Fibroblast of lung (primary cell): ENCODE data around the gene STAT5A. TPM values are rescaled to one million over a fixed set of nuclear protein-coding genes. Genes with fewer than 3 reads are reported as not detected.

Experiments
- DNase-seq, 2 donors: peaks; one replicate each; pipeline versions ENCODE4 v3.0.0 to v3.0.0-alpha.2; 2010; ENCODE audit warnings: low read depth in 2 of 2
- H2AFZ ChIP-seq: 2 replicates; pipeline ENCODE4 v1.5.1; 2012; ENCODE audit warnings: low read length, control low read depth, inconsistent platforms
- H3K27ac ChIP-seq: 2 replicates; pipeline ENCODE4 v1.5.1; 2011; ENCODE audit warnings: low read length, control low read depth; ENCODE audit not compliant: insufficient read depth
- H3K27me3 ChIP-seq: 2 replicates; pipeline ENCODE4 v1.5.1; 2011; ENCODE audit warnings: mild to moderate bottlenecking, low read length; ENCODE audit not compliant: control insufficient read depth, insufficient read depth
- H3K36me3 ChIP-seq: 2 replicates; pipeline ENCODE4 v1.5.1; 2011; ENCODE audit warnings: low read length; ENCODE audit not compliant: control insufficient read depth, insufficient read depth
- H3K4me1 ChIP-seq: 2 replicates; pipeline ENCODE4 v1.5.1; 2011; ENCODE audit warnings: low read length; ENCODE audit not compliant: control insufficient read depth, insufficient read depth; ENCODE audit errors: extremely low read depth
- H3K4me2 ChIP-seq: 2 replicates; pipeline ENCODE4 v1.5.1; 2011; ENCODE audit warnings: low read length, control low read depth; ENCODE audit not compliant: insufficient read depth; ENCODE audit errors: extremely low read depth
- H3K4me3 ChIP-seq, 4 experiments: fragments of 200-600 bp in 1 of 4; sonication (generic) in 1 of 4; replicated peaks in 1 of 4; 2 replicates each; pipeline ENCODE4 v1.5.1; 2011 to 2016; ENCODE audit warnings: low read length in 4 of 4, low read depth in 3 of 4, mild to moderate bottlenecking in 3 of 4, control low read depth in 2 of 4, inconsistent platforms in 1 of 4, mixed read lengths in 1 of 4; ENCODE audit not compliant: insufficient read depth in 1 of 4; ENCODE audit errors: control extremely low read depth in 1 of 4
- H3K79me2 ChIP-seq: 2 replicates; pipeline ENCODE4 v1.5.1; 2012; ENCODE audit warnings: mild to moderate bottlenecking, low read length, inconsistent platforms; ENCODE audit not compliant: control insufficient read depth, insufficient read depth
- H3K9ac ChIP-seq: 2 replicates; pipeline ENCODE4 v1.5.1; 2011; ENCODE audit warnings: mild to moderate bottlenecking, low read length, control low read depth; ENCODE audit not compliant: insufficient read depth
- H3K9me3 ChIP-seq: 2 replicates; pipeline ENCODE4 v1.5.1; 2012; ENCODE audit warnings: low read depth, low read length; ENCODE audit not compliant: control insufficient read depth, insufficient read depth
- H4K20me1 ChIP-seq: 2 replicates; pipeline ENCODE4 v1.5.1; 2011; ENCODE audit warnings: low read length; ENCODE audit not compliant: control insufficient read depth, insufficient read depth; ENCODE audit errors: extremely low read depth
- EZH2 ChIP-seq: IDR thresholded peaks from 2 replicates; pipeline ENCODE4 v1.5.1; 2012; ENCODE audit warnings: low read length, control low read depth, mild to moderate bottlenecking; ENCODE audit errors: missing control alignments
- polyA plus RNA-seq, 2 donors: library from polyadenylated mRNA; depleted of rRNA in 1 of 2; stranded (reverse) in 1 of 2; unstranded in 1 of 2; fragments of >200 nt; gene quantifications; 2 replicates each; pipeline ENCODE4 v1.2.1, GENCODE V29; 2011 to 2012; ENCODE audit warnings: missing spikeins in 1 of 2
- total RNA-seq: library from RNA; depleted of rRNA; stranded (reverse); fragments of >200 nt; gene quantifications from 2 replicates; pipeline ENCODE4 v1.2.1, GENCODE V29; 2014
- TF ChIP-seq, protein P1 (sequence below), 2 donors: IDR thresholded peaks in 1 of 2; conservative IDR thresholded peaks in 1 of 2; 1 replicate in 1 of 2; 2 replicates in 1 of 2; pipeline ENCODE4 v1.5.1; 2011 to 2012; ENCODE audit warnings: low read length in 2 of 2, control low read depth in 1 of 2, inconsistent platforms in 1 of 2, low read depth in 1 of 2, mild to moderate bottlenecking in 1 of 2

Gene STAT5A
- total and polyA plus RNA-seq, 2 donors (not counting 1 experiment from before 2014, with no cell fraction given), result 6.9 to 28.4 TPM

- TF ChIP-seq, protein P1, sequence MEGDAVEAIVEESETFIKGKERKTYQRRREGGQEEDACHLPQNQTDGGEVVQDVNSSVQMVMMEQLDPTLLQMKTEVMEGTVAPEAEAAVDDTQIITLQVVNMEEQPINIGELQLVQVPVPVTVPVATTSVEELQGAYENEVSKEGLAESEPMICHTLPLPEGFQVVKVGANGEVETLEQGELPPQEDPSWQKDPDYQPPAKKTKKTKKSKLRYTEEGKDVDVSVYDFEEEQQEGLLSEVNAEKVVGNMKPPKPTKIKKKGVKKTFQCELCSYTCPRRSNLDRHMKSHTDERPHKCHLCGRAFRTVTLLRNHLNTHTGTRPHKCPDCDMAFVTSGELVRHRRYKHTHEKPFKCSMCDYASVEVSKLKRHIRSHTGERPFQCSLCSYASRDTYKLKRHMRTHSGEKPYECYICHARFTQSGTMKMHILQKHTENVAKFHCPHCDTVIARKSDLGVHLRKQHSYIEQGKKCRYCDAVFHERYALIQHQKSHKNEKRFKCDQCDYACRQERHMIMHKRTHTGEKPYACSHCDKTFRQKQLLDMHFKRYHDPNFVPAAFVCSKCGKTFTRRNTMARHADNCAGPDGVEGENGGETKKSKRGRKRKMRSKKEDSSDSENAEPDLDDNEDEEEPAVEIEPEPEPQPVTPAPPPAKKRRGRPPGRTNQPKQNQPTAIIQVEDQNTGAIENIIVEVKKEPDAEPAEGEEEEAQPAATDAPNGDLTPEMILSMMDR (conservative IDR thresholded peaks at IDR 0.05 in 1 of 2, IDR thresholded peaks at IDR 0.05 in 1 of 2; ENCODE audit: low read depth in 1 of 2, low read length in 2 of 2), result no peak
- peak overlapping the region; percentile 28 for H3K27ac ChIP-seq
- H3K36me3 ChIP-seq, result no peaks in the 10 kb centered on the region
- H2AFZ ChIP-seq, result peak overlapping the region; percentile 44
- no peaks in the 10 kb centered on the region for H4K20me1 ChIP-seq
- H3K9me3 ChIP-seq, result no peaks in the 10 kb centered on the region
- H3K4me1 ChIP-seq, result peaks cover 3% of the 10 kb centered on the region
- peak overlapping the region; percentile 89 for H3K4me2 ChIP-seq
- peak; percentile 55 to 56 for DNase-seq
- peak overlapping the region; percentile 70 to 78 (median 74) for H3K4me3 ChIP-seq
- H3K9ac ChIP-seq, result peak overlapping the region; percentile 71
- no peaks in the 10 kb centered on the region for H3K27me3 ChIP-seq
- H3K79me2 ChIP-seq, result peaks cover 11% of the 10 kb centered on the region
Measured at GRCh38 chr17:42275527-42276358, 12.6 kb upstream of the STAT5A start.

DNA sequence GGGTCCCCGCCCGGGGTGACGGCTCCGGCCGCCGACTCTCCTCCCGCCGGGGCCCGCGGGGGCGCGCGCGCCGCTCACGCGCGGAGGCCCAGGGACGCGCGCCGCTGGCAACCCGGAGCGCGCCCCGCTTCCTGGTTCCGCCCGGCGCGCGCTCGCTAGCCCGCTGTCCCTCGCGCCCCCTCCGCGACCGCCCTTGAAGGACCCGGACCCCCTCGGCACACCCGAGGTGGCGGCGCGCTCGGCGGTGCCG, 12.0 kb upstream of the STAT5A start, which contains the start of gene STAT5B:
Gene STAT5B, minus strand, starts transcription at position 33 of the 250 bp plus-strand sequence. CDS start 44,264 bp downstream, outside the sequence.
- no peaks in the 10 kb centered on the region for H4K20me1 ChIP-seq
- H3K4me2 ChIP-seq, result peak within 1 kb of the TSS; percentile 89
- H3K9me3 ChIP-seq, result no peaks in the 10 kb centered on the region
- peaks cover 3% of the 10 kb centered on the region for H3K4me1 ChIP-seq
- H3K4me3 ChIP-seq, result peak within 1 kb of the TSS; percentile 70 to 78 (median 74)
- TF ChIP-seq, protein P1 (conservative IDR thresholded peaks at IDR 0.05 in 1 of 2, IDR thresholded peaks at IDR 0.05 in 1 of 2; ENCODE audit: low read depth in 1 of 2, low read length in 2 of 2), result no peak
- TF ChIP-seq EZH2, result no peak
- no peaks in the 10 kb centered on the region for H3K27me3 ChIP-seq
- no peaks in the 10 kb centered on the region for H3K36me3 ChIP-seq
- peak; percentile 55 to 66 for DNase-seq
- peak within 1 kb of the TSS; percentile 64 for H2AFZ ChIP-seq
- peak within 1 kb of the TSS; percentile 29 for H3K27ac ChIP-seq
- peaks cover 10% of the 10 kb centered on the region for H3K79me2 ChIP-seq
- H3K9ac ChIP-seq, result peak within 1 kb of the TSS; percentile 72

GRCh38 chr17:42276609-42277341, 11.5 kb upstream of the STAT5A start:
- H3K9ac ChIP-seq, result peak overlapping the region; percentile 72
- peak overlapping the region; percentile 83 for H3K4me2 ChIP-seq
- no peaks in the 10 kb centered on the region for H3K9me3 ChIP-seq
- H3K27me3 ChIP-seq, result no peaks in the 10 kb centered on the region
- H2AFZ ChIP-seq, result peak overlapping the region; percentile 64
- H3K36me3 ChIP-seq, result no peaks in the 10 kb centered on the region
- DNase-seq, result peak; percentile 85
- peaks cover 3% of the 10 kb centered on the region for H3K4me1 ChIP-seq
- peak overlapping the region; percentile 29 for H3K27ac ChIP-seq
- no peaks in the 10 kb centered on the region for H4K20me1 ChIP-seq
- TF ChIP-seq, protein P1 (conservative IDR thresholded peaks at IDR 0.05 in 1 of 2, IDR thresholded peaks at IDR 0.05 in 1 of 2; ENCODE audit: low read depth in 1 of 2, low read length in 2 of 2), result no peak
- H3K4me3 ChIP-seq, result peak overlapping the region; percentile 50 to 72 (median 62)
- H3K79me2 ChIP-seq, result peaks cover 10% of the 10 kb centered on the region
